Measurements from ENCODE around the gene IGHMBP2. TPM values are rescaled to one million over a fixed set of nuclear protein-coding genes. Genes with fewer than 3 reads are reported as not detected.
A peak's percentile ranks its signal among the peaks of the same experiment; 100 is the strongest.

The IGHMBP2 gene
- total RNA-seq, 3 donors from 2014 or later = 9.8 to 18.4 (median 13.6) TPM

- H3K4me3 ChIP-seq = no peak overlapping the region
- H3K27me3 ChIP-seq = no peaks in the 10 kb centered on the region
- intact Hi-C loops (cut with DNase I; ENCODE audit: low total_unique reads) = no loop called here
- H3K36me3 ChIP-seq = no peaks in the 10 kb centered on the region
- H3K9me3 ChIP-seq = no peaks in the 10 kb centered on the region
- H3K4me1 ChIP-seq = no peaks in the 10 kb centered on the region
- no peak for TF ChIP-seq POLR2A (IDR thresholded peaks at IDR 0.05)
- no peak for TF ChIP-seq POLR2AphosphoS5 (IDR thresholded peaks at IDR 0.05)
- TF ChIP-seq CTCF (IDR thresholded peaks at IDR 0.05) = no peak
- H3K27ac ChIP-seq = no peak overlapping the region
- DNase-seq (ENCODE audit: low spot score in 2 of 2) = no peak
Measured at GRCh38 chr11:68948496-68948895, 44.8 kb downstream of the IGHMBP2 start.

GRCh38 chr11:68948935-68949334, 45.2 kb downstream of the IGHMBP2 start:
- no peak for TF ChIP-seq POLR2AphosphoS5 (IDR thresholded peaks at IDR 0.05)
- no peak for TF ChIP-seq CTCF (IDR thresholded peaks at IDR 0.05)
- TF ChIP-seq POLR2A (IDR thresholded peaks at IDR 0.05) = no peak
- no peak overlapping the region for H3K27ac ChIP-seq
- H3K9me3 ChIP-seq = no peaks in the 10 kb centered on the region
- no peaks in the 10 kb centered on the region for H3K36me3 ChIP-seq
- no peak overlapping the region for H3K4me3 ChIP-seq
- intact Hi-C loops (cut with DNase I; ENCODE audit: low total_unique reads) = no loop called here
- H3K4me1 ChIP-seq = no peaks in the 10 kb centered on the region
- H3K27me3 ChIP-seq = no peaks in the 10 kb centered on the region
- no peak for DNase-seq (ENCODE audit: low spot score in 2 of 2)

GRCh38 chr11:68950270-68950669, 46.6 kb downstream of the IGHMBP2 start:
- Histone ChIP-seq H3K36me3 (no peaks in the 10 kb centered on the region), H3K27me3 (no peaks in the 10 kb centered on the region), H3K9me3 (no peaks in the 10 kb centered on the region), H3K4me3 (no peak overlapping the region), H3K4me1 (no peaks in the 10 kb centered on the region), H3K27ac (no peak overlapping the region)
- TF ChIP-seq CTCF (IDR thresholded peaks at IDR 0.05) (no peak), POLR2AphosphoS5 (IDR thresholded peaks at IDR 0.05) (no peak), POLR2A (IDR thresholded peaks at IDR 0.05) (no peak)
- intact Hi-C loops (cut with DNase I; ENCODE audit: low total_unique reads) = no loop called here
- no peak for DNase-seq (ENCODE audit: low spot score in 2 of 2)

GRCh38 chr11:68950762-68951161, 47.1 kb downstream of the IGHMBP2 start:
- Histone ChIP-seq H3K4me3 (no peak overlapping the region), H3K9me3 (no peaks in the 10 kb centered on the region), H3K27me3 (no peaks in the 10 kb centered on the region), H3K27ac (no peak overlapping the region), H3K4me1 (no peaks in the 10 kb centered on the region), H3K36me3 (no peaks in the 10 kb centered on the region)
- DNase-seq (ENCODE audit: low spot score in 2 of 2) = no peak
- intact Hi-C loops (cut with DNase I; ENCODE audit: low total_unique reads) = no loop called here
- no peak for TF ChIP-seq POLR2AphosphoS5 (IDR thresholded peaks at IDR 0.05)
- no peak for TF ChIP-seq CTCF (IDR thresholded peaks at IDR 0.05)
- TF ChIP-seq POLR2A (IDR thresholded peaks at IDR 0.05) = no peak

- TF ChIP-seq CTCF (IDR thresholded peaks at IDR 0.05) = no peak
- no peak for TF ChIP-seq POLR2A (IDR thresholded peaks at IDR 0.05)
Measured at GRCh38 chr11:68954836-68955606, 51.3 kb downstream of the IGHMBP2 start.

More at GRCh38 chr11:68954836-68955606, 51.3 kb downstream of the IGHMBP2 start:
- no peaks in the 10 kb centered on the region for H3K36me3 ChIP-seq
- no peaks in the 10 kb centered on the region for H3K4me1 ChIP-seq
- no peaks in the 10 kb centered on the region for H3K9me3 ChIP-seq
- peak overlapping the region in 1 of 3 donors; percentile 37 for H3K4me3 ChIP-seq
- intact Hi-C loops (cut with DNase I; ENCODE audit: low total_unique reads) = no loop called here
- no peak for DNase-seq (ENCODE audit: low spot score in 2 of 2)
- H3K27me3 ChIP-seq = no peaks in the 10 kb centered on the region
- no peak overlapping the region for H3K27ac ChIP-seq
